ENCODE results near the gene TNPO2.

The TNPO2 gene

DNA sequence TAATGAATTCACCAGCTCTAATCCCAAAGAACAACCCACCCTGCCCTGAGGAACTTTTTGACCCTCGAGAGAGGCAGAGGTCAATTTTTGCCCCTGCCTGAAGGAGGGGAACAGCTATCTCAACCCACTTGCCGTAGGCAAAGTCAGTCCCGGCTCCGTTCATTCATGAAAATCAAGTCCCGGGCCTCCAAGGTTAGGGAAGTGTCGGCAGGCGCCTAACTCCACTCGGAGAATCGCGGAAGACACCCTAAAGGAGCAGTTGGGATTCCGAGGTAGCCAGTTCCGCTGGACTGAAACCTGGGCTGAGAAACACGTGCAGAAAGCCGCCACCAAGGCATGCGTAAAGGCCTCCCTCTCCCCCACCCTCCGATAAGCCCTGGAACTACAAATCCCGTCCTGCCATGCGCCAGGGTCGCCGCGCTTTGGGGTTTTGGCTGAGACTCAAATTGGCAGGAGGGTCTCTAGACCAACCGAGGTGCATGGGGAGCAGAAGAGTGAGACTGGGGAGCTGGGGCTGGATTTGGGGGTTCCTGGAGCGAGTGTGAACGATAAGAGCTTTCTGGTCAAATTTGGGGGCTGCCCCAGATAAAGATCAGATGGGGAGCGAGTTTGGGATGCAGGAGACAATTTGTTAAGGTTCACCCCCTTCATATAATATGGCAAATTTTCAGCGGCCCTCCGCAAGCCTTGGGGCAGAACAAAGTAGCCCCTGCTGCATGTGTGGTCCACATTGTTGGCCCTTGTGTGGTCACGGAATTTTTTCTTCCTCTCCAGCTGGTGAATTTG is at the start of gene TNPO2 (continued):
- TF ChIP-seq, protein P1, sequence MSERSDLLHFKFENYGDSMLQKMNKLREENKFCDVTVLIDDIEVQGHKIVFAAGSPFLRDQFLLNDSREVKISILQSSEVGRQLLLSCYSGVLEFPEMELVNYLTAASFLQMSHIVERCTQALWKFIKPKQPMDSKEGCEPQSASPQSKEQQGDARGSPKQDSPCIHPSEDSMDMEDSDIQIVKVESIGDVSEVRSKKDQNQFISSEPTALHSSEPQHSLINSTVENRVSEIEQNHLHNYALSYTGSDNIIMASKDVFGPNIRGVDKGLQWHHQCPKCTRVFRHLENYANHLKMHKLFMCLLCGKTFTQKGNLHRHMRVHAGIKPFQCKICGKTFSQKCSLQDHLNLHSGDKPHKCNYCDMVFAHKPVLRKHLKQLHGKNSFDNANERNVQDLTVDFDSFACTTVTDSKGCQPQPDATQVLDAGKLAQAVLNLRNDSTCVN (tag by site-specific recombination; optimal IDR thresholded peaks at IDR 0.05) = peak; percentile 35
- TF ChIP-seq ZNF274 (IDR thresholded peaks at IDR 0.05; ENCODE audit: low read length) = no peak
- TF ChIP-seq ZNF274 (tag by site-specific recombination; IDR thresholded peaks at IDR 0.05; ENCODE audit: borderline replicate concordance) = no peak
- peak; percentile 9; the same call in 1 of the 2 replicates for TF ChIP-seq FEZF1 (tag by site-specific recombination; IDR thresholded peaks at IDR 0.05)
- peak; percentile 50 for TF ChIP-seq ZSCAN30 (tag by site-specific recombination; IDR thresholded peaks at IDR 0.05)
- TF ChIP-seq OSR2 (tag by site-specific recombination; IDR thresholded peaks at IDR 0.05) = 0 out of 2 replicates have a peak, but pooled peaks have one; percentile 31
- 0 out of 2 replicates have a peak, but pooled peaks have one; percentile 45 for TF ChIP-seq ZNF324 (tag by site-specific recombination; IDR thresholded peaks at IDR 0.05)
- TF ChIP-seq ZNF600 (tag by site-specific recombination; IDR thresholded peaks at IDR 0.05) = 0 out of 2 replicates have a peak, but pooled peaks have one; percentile 53
- peak; percentile 20; the same call in 1 of the 2 replicates for TF ChIP-seq SP7 (tag by site-specific recombination; IDR thresholded peaks at IDR 0.05)
- peak; percentile 74 for TF ChIP-seq ZBTB7A (tag by site-specific recombination; IDR thresholded peaks at IDR 0.05; ENCODE audit: low read depth)

DNA sequence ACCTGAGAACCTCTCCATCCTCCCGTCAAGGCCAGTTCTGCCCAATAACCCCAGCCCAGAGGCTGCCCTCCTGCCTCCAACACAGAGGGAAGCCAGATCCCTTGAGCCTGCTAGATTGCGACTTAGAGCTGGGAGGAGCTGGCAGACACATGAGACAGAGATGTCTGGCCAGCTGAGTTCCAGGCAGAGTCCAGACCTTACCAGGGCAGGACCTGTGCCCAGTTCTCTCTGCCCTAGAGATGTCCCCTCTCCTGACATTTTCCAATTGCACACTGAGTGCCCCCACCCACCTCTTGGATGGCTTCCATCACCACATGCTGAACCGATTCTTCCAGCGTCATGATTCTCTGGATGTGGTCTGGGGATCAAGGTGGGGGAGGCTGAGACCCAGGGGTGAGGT is 48.6 kb upstream of the TNPO2 start:
- Histone ChIP-seq H3K36me3 (ENCODE audit: control insufficient read depth in 2 of 2, insufficient read depth in 1 of 2, low read length in 2 of 2) (peaks cover 0 to 23% of the 10 kb centered on the region in 2 experiments; a peak in 1 of 3 replicates), H3K27ac (ENCODE audit: extremely low read depth, low read depth, low read length) (no peak overlapping the region), H3K4me3 (ENCODE audit: low read depth, low read length) (no peak overlapping the region), H3K4me1 (ENCODE audit: control insufficient read depth, insufficient read depth, low read length) (no peaks in the 10 kb centered on the region; the same call in 1 of the 2 replicates), H3K9me3 (ENCODE audit: control insufficient read depth, insufficient read depth, low read depth, low read length) (no peaks in the 10 kb centered on the region)
- ChIA-PET POLR2A (interaction anchor here (1.6 kb wide), 1 partner anchor 20 kb away, joined by 15 read pairs; the partner anchor contains the start of gene JUNB), CTCF (interaction anchor here (1.0 to 11.4 kb wide), 6 partner anchors 8 to 36 kb away, joined by 3 to 234 read pairs (median 20); partner anchors contain the start of genes JUNB, PRDX2 and THSD8)
- TF ChIP-seq, protein P2, sequence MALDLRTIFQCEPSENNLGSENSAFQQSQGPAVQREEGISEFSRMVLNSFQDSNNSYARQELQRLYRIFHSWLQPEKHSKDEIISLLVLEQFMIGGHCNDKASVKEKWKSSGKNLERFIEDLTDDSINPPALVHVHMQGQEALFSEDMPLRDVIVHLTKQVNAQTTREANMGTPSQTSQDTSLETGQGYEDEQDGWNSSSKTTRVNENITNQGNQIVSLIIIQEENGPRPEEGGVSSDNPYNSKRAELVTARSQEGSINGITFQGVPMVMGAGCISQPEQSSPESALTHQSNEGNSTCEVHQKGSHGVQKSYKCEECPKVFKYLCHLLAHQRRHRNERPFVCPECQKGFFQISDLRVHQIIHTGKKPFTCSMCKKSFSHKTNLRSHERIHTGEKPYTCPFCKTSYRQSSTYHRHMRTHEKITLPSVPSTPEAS (tag by site-specific recombination; IDR thresholded peaks at IDR 0.05) = no peak
- no peak for TF ChIP-seq YY2 (tag by site-specific recombination; IDR thresholded peaks at IDR 0.05)
- TF ChIP-seq, protein P3, sequence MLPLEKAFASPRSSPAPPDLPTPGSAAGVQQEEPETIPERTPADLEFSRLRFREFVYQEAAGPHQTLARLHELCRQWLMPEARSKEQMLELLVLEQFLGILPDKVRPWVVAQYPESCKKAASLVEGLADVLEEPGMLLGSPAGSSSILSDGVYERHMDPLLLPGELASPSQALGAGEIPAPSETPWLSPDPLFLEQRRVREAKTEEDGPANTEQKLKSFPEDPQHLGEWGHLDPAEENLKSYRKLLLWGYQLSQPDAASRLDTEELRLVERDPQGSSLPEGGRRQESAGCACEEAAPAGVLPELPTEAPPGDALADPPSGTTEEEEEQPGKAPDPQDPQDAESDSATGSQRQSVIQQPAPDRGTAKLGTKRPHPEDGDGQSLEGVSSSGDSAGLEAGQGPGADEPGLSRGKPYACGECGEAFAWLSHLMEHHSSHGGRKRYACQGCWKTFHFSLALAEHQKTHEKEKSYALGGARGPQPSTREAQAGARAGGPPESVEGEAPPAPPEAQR (tag by site-specific recombination; IDR thresholded peaks at IDR 0.05) = no peak
- TF ChIP-seq, protein P4, sequence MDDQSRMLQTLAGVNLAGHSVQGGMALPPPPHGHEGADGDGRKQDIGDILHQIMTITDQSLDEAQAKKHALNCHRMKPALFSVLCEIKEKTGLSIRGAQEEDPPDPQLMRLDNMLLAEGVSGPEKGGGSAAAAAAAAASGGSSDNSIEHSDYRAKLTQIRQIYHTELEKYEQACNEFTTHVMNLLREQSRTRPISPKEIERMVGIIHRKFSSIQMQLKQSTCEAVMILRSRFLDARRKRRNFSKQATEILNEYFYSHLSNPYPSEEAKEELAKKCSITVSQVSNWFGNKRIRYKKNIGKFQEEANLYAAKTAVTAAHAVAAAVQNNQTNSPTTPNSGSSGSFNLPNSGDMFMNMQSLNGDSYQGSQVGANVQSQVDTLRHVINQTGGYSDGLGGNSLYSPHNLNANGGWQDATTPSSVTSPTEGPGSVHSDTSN (CRISPR knock-in tag; IDR thresholded peaks at IDR 0.05) = no peak

DNA sequence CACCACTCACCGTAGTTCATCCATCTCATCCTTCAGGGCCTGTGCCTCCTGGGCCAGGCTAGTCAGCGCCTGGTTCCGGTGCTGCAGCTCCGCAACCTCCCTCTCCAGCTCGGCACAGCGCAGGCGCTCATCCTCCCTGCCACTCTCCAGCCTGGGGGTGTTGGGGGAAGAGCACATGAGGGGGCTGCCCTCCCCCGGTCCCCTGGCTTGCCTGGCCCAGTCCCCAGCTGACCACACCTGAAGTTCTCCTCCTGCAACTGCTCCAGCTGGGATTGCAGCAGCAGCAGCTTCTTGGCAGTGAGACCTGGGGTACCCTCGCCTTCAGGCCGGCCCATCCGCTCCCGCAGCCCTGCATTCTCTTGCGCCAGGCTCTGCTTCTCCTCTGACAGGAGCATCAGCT is 47.2 kb upstream of the TNPO2 start:
- Histone ChIP-seq H3K36me3 (ENCODE audit: control insufficient read depth in 2 of 2, insufficient read depth in 1 of 2, low read length in 2 of 2) (peaks cover 0 to 23% of the 10 kb centered on the region in 2 experiments; a peak in 2 of 3 replicates), H3K4me1 (ENCODE audit: control insufficient read depth, insufficient read depth, low read length) (no peaks in the 10 kb centered on the region; the same call in 1 of the 2 replicates), H3K9me3 (ENCODE audit: control insufficient read depth, insufficient read depth, low read depth, low read length) (no peaks in the 10 kb centered on the region), H3K4me3 (ENCODE audit: low read depth, low read length) (no peak overlapping the region), H3K27ac (ENCODE audit: extremely low read depth, low read depth, low read length) (no peak overlapping the region)
- TF ChIP-seq, protein P4 (CRISPR knock-in tag; IDR thresholded peaks at IDR 0.05) = no peak
- TF ChIP-seq ZNF341 (tag by site-specific recombination; IDR thresholded peaks at IDR 0.05; ENCODE audit: low read depth) = peak; percentile 55
- ChIA-PET POLR2A (interaction anchor here (1.1 kb wide), 1 partner anchor 21 kb away, joined by 3 read pairs; the partner anchor contains the start of gene JUNB), CTCF (interaction anchor here (1.2 kb wide), 1 partner anchor 10 kb away, joined by 5 read pairs; no protein-coding TSS in a partner anchor)
